NCI-H748 (cell line): ENCODE data around the gene IL1R2.

ENCODE experiments used
- DNase-seq: peaks from one replicate; lab custom pipeline; 2025; ENCODE audit not compliant: unreplicated experiment; lab: John Stamatoyannopoulos, UW

IL1R2 gene

GRCh38 chr2:101972621-101973434 lies 18.9 kb upstream of the IL1R2 start:
- DNase-seq, result no peak

- DNase-seq, result no peak
Observed at GRCh38 chr2:101974663-101975062, 17.1 kb upstream of the IL1R2 start.

GRCh38 chr2:101975171-101975870 lies 16.4 kb upstream of the IL1R2 start:
- DNase-seq, result no peak

- DNase-seq, result no peak
Observed at GRCh38 chr2:101976891-101977290, 14.9 kb upstream of the IL1R2 start.

DNA sequence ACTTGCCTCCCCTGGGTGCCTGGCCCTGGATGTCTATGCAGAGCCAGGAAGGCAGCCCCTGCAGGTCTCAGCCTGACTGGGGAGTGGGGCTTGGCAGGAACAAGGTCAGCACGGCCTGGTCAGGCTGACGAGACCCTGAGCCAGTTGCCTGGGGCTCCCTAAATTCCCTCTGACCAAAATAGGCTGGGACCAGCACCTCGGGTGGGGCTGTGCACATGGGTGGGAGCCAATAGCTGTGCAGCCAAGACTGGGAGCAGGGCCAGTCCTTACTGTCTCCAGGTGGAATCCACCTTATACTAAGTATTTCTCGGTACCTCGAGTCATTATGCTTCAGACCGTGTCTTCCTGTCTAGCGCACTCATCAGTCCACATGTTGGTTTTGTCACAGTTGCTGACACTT lies 11.4 kb upstream of the IL1R2 start:
- DNase-seq, result no peak

- DNase-seq, result no peak
Observed at GRCh38 chr2:101981066-101981465, 10.7 kb upstream of the IL1R2 start.

GRCh38 chr2:101981504-101981903 lies 10.3 kb upstream of the IL1R2 start:
- no peak for DNase-seq

- DNase-seq, result no peak
Observed at GRCh38 chr2:101982495-101983029, 9.2 kb upstream of the IL1R2 start.

- no peak for DNase-seq
Observed at GRCh38 chr2:101983486-101983885, 8.3 kb upstream of the IL1R2 start.

DNA sequence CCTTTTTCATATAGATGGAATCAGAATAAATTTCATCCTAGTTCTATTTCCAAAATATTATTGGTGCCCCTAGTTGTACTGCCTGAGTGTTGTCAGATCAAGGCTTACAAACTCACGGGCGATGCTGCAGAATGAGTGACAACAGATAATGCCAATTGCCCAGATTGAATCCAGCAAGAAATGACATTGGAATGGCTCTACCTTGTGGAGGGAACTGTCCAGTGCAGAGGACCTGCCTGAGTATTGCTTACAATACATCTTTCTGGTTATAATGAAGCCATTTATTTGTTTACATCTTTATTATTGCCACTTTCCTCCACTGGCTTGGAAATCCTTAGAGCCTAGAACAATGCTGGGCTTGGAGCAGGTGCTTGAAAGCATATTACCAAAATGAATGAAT lies 7.8 kb upstream of the IL1R2 start:
- no peak for DNase-seq

GRCh38 chr2:101984656-101985055 lies 7.1 kb upstream of the IL1R2 start:
- DNase-seq, result no peak

DNA sequence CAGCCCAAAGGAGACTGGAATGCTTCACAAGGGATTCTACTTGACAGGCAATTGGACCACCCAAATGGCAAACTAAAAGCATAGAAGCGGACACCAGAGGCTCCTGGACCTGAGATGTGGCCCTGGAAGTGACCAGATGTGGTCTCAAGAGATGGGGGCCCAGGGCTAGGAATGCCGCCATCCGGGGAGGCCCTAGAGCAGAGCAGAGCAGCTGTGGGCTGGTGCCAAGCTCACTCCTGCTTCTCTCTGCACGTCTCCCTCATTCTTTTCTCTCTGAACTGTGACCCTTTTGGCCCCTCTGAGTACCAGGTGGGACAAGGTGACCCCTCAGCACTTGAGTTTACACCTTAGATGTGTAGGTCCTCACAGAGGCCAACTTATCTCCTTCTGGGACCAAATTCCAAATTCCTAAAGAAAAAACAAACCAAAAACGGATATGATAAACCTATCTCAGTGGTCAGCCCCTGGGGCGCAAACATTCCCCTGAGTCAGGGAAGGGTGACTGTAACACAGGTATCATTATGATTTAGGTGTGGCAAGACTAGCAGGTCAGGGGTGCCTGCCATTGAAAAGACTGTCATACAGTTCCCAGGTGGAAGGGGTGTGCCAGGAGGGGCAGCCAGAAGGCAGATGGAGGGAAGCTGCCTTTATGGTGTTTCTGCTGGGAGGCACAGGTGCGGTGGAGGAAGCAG lies 6.5 kb upstream of the IL1R2 start:
- DNase-seq, result no peak

GRCh38 chr2:101985793-101986164 lies 6.0 kb upstream of the IL1R2 start:
- DNase-seq, result no peak

GRCh38 chr2:101986376-101986775 lies 5.4 kb upstream of the IL1R2 start:
- no peak for DNase-seq

DNA sequence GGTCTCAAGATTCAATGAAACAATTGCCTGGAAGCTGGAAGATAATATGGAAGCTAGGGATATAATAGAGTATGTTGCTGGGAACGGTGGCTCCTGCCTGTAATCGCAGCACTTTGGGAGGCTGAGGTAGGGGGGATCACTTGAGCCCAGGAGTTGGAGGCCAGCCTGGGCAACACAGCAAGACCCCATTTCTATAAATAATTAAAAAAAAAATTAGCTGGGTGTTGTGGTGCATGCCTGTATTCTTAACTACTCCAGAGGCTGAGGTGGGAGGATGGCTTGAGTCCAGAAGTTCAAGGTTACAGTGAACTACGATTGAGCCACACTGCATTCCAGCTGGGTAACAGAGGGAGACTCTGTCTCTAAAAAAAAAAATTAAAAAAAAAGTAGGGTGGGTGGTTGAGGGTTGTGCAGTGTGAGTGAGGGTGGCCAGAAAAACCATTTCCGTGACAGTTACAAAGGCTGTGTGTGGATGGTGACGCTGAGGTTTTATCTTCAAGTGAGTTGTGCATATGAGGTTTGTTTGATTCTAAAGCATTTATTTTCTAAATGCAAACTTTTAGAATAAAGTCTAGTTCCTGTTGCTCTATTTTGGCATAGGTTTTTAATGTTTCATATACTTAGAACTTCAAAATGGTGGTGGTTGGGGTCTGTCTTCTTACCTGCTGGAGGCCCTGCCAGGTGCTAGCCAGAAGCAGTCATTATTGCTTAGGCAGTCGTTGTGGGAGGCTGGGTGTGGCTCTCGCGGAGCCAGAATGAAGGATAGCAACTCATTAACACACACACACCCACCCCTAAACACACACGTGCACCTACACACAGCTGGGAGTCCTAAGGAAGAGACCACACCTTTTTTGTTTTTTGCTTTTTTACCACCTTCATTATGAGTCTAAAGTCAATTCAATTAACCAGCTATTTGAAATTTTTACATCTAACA lies 4.7 kb upstream of the IL1R2 start:
- DNase-seq, result peak; percentile 49

DNA sequence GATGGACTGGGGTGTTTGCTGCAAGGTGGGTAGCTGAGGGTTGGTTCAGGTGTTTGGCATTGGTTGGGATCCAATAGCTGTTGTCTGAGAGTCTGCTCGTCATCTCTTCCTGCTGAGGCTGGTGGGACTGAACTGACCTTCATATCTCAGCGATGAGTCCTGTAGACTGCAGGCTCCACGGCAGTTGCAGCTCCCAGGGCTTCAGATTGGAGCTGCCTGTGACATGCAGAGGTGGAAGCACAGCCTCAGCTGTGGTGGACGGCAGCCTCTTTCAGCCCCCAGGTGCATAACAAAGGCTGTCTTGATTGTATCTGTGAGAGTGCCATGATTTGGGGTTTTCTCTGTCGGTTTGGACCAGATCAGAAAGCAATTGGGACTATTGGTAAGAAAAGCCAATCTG lies 3.9 kb upstream of the IL1R2 start:
- no peak for DNase-seq

- DNase-seq, result no peak
Observed at GRCh38 chr2:101988541-101988940, 3.2 kb upstream of the IL1R2 start.

DNA sequence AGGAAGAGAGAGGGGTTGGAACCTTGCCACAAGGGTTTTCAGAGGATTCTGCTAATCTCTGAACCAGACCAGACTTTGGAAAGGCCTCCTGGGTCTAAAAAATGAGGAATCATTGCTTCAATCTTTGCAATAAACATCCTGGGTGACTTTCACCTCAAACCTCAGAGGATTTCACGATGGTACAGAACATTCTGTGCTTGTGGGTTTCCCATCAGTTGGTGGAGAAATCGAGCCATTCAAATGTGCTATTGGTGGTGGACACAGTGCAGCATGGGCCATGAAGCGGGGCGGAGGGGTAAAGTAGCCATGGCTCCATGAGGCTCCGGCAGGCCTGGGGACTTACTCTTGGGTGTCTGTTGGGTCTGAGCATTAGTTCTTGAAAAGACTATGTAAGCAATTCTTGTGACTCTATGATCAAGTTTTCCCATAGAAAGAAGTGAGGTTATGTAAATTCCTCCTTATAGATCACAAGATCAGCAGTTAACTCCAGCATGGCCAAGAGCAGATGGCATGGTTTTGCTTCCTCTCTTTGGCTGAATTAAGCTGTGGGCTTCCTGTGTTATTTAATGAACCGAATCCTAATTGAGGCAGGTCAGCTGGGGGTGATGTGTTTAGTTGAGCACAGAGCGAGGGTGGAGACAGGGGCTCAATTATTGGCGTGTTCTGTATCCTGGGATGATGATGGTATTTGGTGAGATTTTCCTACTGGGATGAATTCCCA lies 1.9 kb upstream of the IL1R2 start:
- no peak for DNase-seq

GRCh38 chr2:101993772-101994171 lies 2.0 kb downstream of the IL1R2 start:
- no peak for DNase-seq

GRCh38 chr2:101995019-101995418 lies 3.3 kb downstream of the IL1R2 start:
- DNase-seq, result no peak
